Endothelial cell of umbilical vein (primary cell): Measurements from ENCODE around the gene MINDY3. TPM values are rescaled to one million over a fixed set of nuclear protein-coding genes. Genes with fewer than 3 reads are reported as not detected.

Source experiments
- BruUV-seq: library from RNA; stranded (reverse); fragments of 400-500 nt; replicated peaks from 2 replicates; lab custom pipeline; 2021; lab: Mats Ljungman, UMichigan
- CTCF ChIA-PET: fragments of 300-600, 350-600 bp; sonication (Branson Sonifier 250); formaldehyde crosslinking; loops from one replicate; lab custom pipeline; 2021; ENCODE audit warnings: antibody characterized with exemption, inconsistent platforms; lab: Charles Lee
- POLR2A ChIA-PET: fragments of 300-600, 350-600 bp; sonication (Branson Sonifier 250); formaldehyde crosslinking; loops from one replicate; lab custom pipeline; 2021; ENCODE audit warnings: antibody characterized with exemption, inconsistent platforms; lab: Charles Lee
- DNase-seq: peaks from one replicate; pipeline ENCODE4 v3.0.0-alpha.2; 2011; ENCODE audit warnings: low read depth, low spot score
- FAIRE-seq: peaks from 2 replicates; lab custom pipeline; 2011; peaks lifted over from hg19 to GRCh38; lab: Jason Lieb, UNC
- H2AFZ ChIP-seq: 2 replicates; pipeline ENCODE4 v1.6.0; 2012; ENCODE audit warnings: low read depth, low read length, control low read depth, inconsistent platforms
- H3K27ac ChIP-seq: 2 replicates; pipeline ENCODE4 v1.5.1; 2011; ENCODE audit warnings: low read depth, mild to moderate bottlenecking, control low read depth, low read length, moderate library complexity; ENCODE audit not compliant: insufficient read depth
- H3K27me3 ChIP-seq, 2 experiments: 2 replicates each; pipeline versions ENCODE4 v1.6.0 to v1.6.1; 2011; ENCODE audit warnings: low read length in 2 of 2, mixed read lengths in 1 of 2; ENCODE audit not compliant: control insufficient read depth in 2 of 2, insufficient read depth in 2 of 2
- H3K36me3 ChIP-seq, 2 experiments: 2 replicates in 1 of 2; 3 replicates in 1 of 2; pipeline ENCODE4 v1.5.1; 2011; ENCODE audit warnings: low read length in 2 of 2, mild to moderate bottlenecking in 1 of 2, moderate library complexity in 1 of 2; ENCODE audit not compliant: control insufficient read depth in 2 of 2, insufficient read depth in 2 of 2; ENCODE audit errors: extremely low read depth in 1 of 2
- H3K4me1 ChIP-seq: 3 replicates; pipeline ENCODE4 v1.5.1; 2011; ENCODE audit warnings: mild to moderate bottlenecking, low read length; ENCODE audit not compliant: control insufficient read depth, insufficient read depth; ENCODE audit errors: extremely low read depth
- H3K4me2 ChIP-seq: 2 replicates; pipeline ENCODE4 v1.6.1; 2011; ENCODE audit warnings: low read length, control low read depth, mixed read lengths; ENCODE audit not compliant: insufficient read depth
- H3K4me3 ChIP-seq, 3 experiments: fragments of 200-600 bp in 1 of 3; sonication (generic), shearing (Covaris generic) in 1 of 3; replicated peaks in 1 of 3; 2 replicates each; pipeline ENCODE4 v1.5.1; 2011 to 2016; ENCODE audit warnings: control low read depth in 3 of 3, low read length in 3 of 3, mild to moderate bottlenecking in 2 of 3, inconsistent platforms in 1 of 3, low read depth in 1 of 3, moderate library complexity in 1 of 3; ENCODE audit not compliant: insufficient read depth in 1 of 3
- H3K79me2 ChIP-seq: 2 replicates; pipeline ENCODE4 v1.6.0; 2012; ENCODE audit warnings: low read length, inconsistent platforms; ENCODE audit not compliant: control insufficient read depth, insufficient read depth
- H3K9ac ChIP-seq: replicated peaks from 2 replicates; pipeline ENCODE3; 2011; ENCODE audit warnings: low read length, control low read depth; ENCODE audit not compliant: insufficient read depth; ENCODE audit errors: extremely low read depth
- H3K9me1 ChIP-seq: replicated peaks from 3 replicates; pipeline ENCODE4 v1.6.0; 2011; ENCODE audit warnings: mild to moderate bottlenecking, low read length; ENCODE audit not compliant: control insufficient read depth, insufficient read depth; ENCODE audit errors: extremely low read depth
- H3K9me3 ChIP-seq: replicated peaks from 2 replicates; pipeline ENCODE4 v1.5.1; 2012; ENCODE audit warnings: low read length, inconsistent platforms; ENCODE audit not compliant: control insufficient read depth, insufficient read depth
- H4K20me1 ChIP-seq: replicated peaks from 2 replicates; pipeline ENCODE3; 2011; ENCODE audit warnings: mild to moderate bottlenecking, low read length; ENCODE audit not compliant: control insufficient read depth, insufficient read depth; ENCODE audit errors: extremely low read depth
- GATA2 ChIP-seq: IDR thresholded peaks from 2 replicates; pipeline ENCODE4 v1.7.0; 2011; ENCODE audit warnings: low read depth, mild to moderate bottlenecking, moderate library complexity, mixed read lengths, low read length; ENCODE audit not compliant: insufficient read length, insufficient read depth
- POLR2AphosphoS5 ChIP-seq: IDR thresholded peaks from 2 replicates; pipeline ENCODE4 v1.6.1; 2012; ENCODE audit warnings: low read depth, mild to moderate bottlenecking, control low read depth, low read length, moderate library complexity; ENCODE audit not compliant: insufficient read depth
- dilution Hi-C: fragments of 300-500 bp; cut with MboI; formaldehyde crosslinking; loops from one replicate; pipeline ENCODE4 v1.15.0; 2019; ENCODE audit warnings: low sequenced_read_pairs; ENCODE audit not compliant: extremely low pct_ligation_motif_present
- intact Hi-C: fragments of 100-400 bp; cut with micrococcal nuclease; formaldehyde crosslinking; loops from one replicate; pipeline ENCODE4 v1.10.0; 2022
- polyA plus RNA-seq, 4 experiments: library from polyadenylated mRNA; depleted of rRNA in 3 of 4; stranded (reverse) in 3 of 4; unstranded in 1 of 4; fragments of >200 nt; gene quantifications; 2 replicates each; pipeline versions ENCODE4 v1.2.1 to v1.2.3, GENCODE V29; 2011 to 2012; ENCODE audit warnings: missing spikeins in 1 of 4
- total RNA-seq: library from RNA; stranded (reverse); gene quantifications from 2 replicates; pipeline ENCODE4 v1.2.3, GENCODE V29; 2021

The MINDY3 gene
- total and polyA plus RNA-seq, 2 donors (not counting 3 experiments of a cell fraction or from before 2014, with no cell fraction given): 7.5 to 20.2 TPM

GRCh38 chr10:15795036-15795792, 65.1 kb downstream of the MINDY3 start:
- POLR2A ChIA-PET: no interaction called here
- Histone ChIP-seq H3K36me3 (no peaks in the 10 kb centered on the region), H3K27ac (no peak overlapping the region), H3K9me3 (no peaks in the 10 kb centered on the region), H3K4me2 (no peak overlapping the region), H3K4me3 (no peak overlapping the region), H3K9me1 (no peaks in the 10 kb centered on the region), H3K79me2 (no peaks in the 10 kb centered on the region), H3K9ac (no peak overlapping the region), H2AFZ (no peak overlapping the region), H3K4me1 (no peaks in the 10 kb centered on the region), H4K20me1 (no peaks in the 10 kb centered on the region), H3K27me3 (no peaks in the 10 kb centered on the region)
- DNase-seq (no peak), FAIRE-seq (no peak)
- no TSS peak for BruUV-seq
- dilution Hi-C loops: no loop called here
- TF ChIP-seq GATA2: no peak
- CTCF ChIA-PET: interaction anchor here (1.2 kb wide), 1 partner anchor 13 kb away, joined by 3 read pairs; no protein-coding TSS in a partner anchor
- intact Hi-C loops: no loop called here

GRCh38 chr10:15794569-15794968, 65.7 kb downstream of the MINDY3 start:
- Histone ChIP-seq H3K36me3 (no peaks in the 10 kb centered on the region), H3K9me1 (no peaks in the 10 kb centered on the region), H3K9ac (no peak overlapping the region), H4K20me1 (no peaks in the 10 kb centered on the region), H3K27ac (no peak overlapping the region), H2AFZ (no peak overlapping the region), H3K4me2 (no peak overlapping the region), H3K4me3 (no peak overlapping the region), H3K9me3 (no peaks in the 10 kb centered on the region), H3K4me1 (no peaks in the 10 kb centered on the region), H3K27me3 (no peaks in the 10 kb centered on the region), H3K79me2 (no peaks in the 10 kb centered on the region)
- FAIRE-seq (no peak), DNase-seq (no peak)
- no TSS peak for BruUV-seq
- dilution Hi-C loops (no loop called here), intact Hi-C loops (no loop called here)
- POLR2A ChIA-PET: no interaction called here
- TF ChIP-seq POLR2AphosphoS5: no peak
- CTCF ChIA-PET: interaction anchor here (1.2 kb wide), 1 partner anchor 12 kb away, joined by 3 read pairs; no protein-coding TSS in a partner anchor
